D721Med (cell line): ENCODE results near the gene GDI2.
"Not testable (repeated sequence)": the region's sequence is repeated elsewhere in the genome, so short reads cannot be mapped to it uniquely, and the experiment has no call there.

Source experiments
- DNase-seq: peaks from one replicate; pipeline ENCODE4 v3.0.0; 2011; ENCODE audit warnings: low spot score; ENCODE audit not compliant: insufficient read length
- FAIRE-seq: peaks from 2 replicates; lab custom pipeline; 2011; peaks lifted over from hg19 to GRCh38; lab: Jason Lieb, UNC
- TF ChIP-seq, protein P1 (sequence below): IDR thresholded peaks from 2 replicates; pipeline ENCODE4 v1.5.1; 2012; ENCODE audit warnings: mild to moderate bottlenecking, control low read depth; ENCODE audit not compliant: insufficient read depth; ENCODE audit errors: missing control alignments

GDI2 gene

DNA sequence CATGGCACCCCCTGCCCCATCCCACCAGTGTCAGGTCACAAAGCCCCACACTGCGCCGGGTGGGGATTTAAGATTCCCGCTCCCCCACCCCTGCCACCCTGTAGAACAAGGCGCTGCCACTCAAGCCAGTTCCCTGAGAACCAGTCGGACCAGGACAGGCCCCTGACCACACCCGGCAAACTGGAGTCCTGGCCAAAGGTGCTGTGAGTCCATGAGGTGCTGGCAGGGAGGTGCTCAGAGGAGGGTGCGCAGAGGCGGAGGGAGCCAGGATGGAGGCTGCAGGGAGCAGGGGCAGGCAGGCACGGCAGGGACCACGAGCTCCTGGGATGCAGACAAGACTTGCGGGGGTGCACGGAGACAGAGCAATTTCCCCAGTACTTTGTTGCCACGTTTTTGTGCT is 19.7 kb upstream of the GDI2 start:
- no peak for DNase-seq
- TF ChIP-seq, protein P1, sequence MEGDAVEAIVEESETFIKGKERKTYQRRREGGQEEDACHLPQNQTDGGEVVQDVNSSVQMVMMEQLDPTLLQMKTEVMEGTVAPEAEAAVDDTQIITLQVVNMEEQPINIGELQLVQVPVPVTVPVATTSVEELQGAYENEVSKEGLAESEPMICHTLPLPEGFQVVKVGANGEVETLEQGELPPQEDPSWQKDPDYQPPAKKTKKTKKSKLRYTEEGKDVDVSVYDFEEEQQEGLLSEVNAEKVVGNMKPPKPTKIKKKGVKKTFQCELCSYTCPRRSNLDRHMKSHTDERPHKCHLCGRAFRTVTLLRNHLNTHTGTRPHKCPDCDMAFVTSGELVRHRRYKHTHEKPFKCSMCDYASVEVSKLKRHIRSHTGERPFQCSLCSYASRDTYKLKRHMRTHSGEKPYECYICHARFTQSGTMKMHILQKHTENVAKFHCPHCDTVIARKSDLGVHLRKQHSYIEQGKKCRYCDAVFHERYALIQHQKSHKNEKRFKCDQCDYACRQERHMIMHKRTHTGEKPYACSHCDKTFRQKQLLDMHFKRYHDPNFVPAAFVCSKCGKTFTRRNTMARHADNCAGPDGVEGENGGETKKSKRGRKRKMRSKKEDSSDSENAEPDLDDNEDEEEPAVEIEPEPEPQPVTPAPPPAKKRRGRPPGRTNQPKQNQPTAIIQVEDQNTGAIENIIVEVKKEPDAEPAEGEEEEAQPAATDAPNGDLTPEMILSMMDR = no peak
- no peak for FAIRE-seq

DNA sequence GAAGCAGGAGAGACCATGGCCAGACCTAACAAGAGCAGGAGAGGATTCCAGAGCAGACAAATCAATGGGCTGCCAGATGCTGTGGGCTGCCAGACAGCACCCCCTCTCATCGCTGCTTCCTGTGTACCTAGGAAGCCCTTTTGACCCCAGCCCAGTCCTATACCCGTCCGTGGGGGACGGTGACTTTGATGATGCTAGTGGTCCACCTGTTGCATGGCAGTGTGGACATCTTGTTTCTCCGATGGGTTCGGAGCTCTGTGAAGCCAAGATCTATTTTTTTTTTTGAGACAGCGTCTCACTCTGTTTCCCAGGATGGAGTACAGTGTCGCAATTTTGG is 18.2 kb upstream of the GDI2 start:
- TF ChIP-seq, protein P1 = no peak
- no peak for DNase-seq
- no peak for FAIRE-seq

DNA sequence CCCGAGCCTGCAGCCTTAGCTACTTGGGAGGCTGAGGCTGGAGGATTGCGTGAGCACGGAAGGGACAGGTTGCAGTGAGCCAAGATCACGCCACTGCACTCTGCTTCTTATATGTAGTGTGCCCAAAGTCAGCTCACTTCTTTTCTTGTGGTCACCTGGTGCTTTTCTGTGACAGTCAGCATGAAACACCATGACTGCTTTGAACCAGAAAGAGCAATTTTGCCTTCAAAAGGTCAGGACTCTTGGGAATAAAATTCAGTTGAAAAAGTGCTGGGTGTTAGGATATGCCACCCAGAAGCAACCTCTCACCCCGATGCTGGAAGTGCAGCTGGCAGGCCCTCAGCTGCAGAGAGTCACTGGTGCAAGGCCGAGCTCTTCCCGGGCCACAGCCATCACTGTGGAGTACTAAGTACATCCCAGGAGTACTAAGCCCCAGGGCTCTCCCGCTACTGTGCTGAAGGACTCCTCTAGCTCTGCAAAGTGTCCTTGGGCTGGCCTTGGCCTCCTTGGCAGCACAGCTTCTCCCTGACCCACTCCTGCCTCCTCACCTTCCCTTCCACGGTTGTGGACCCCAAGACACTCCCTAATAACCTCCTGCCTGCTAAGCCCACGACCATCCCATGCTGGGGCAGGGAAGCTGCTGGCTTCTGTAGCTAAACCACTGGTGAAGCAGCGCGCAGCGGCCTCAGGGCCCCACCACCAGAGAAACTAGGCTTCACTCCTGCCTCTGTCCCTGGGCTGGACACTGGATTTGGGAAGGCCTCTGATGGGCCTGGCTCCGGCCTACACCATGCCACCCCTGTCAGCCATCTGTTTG is 17.6 kb upstream of the GDI2 start:
- TF ChIP-seq, protein P1 = no peak
- DNase-seq = no peak
- FAIRE-seq = no peak

DNA sequence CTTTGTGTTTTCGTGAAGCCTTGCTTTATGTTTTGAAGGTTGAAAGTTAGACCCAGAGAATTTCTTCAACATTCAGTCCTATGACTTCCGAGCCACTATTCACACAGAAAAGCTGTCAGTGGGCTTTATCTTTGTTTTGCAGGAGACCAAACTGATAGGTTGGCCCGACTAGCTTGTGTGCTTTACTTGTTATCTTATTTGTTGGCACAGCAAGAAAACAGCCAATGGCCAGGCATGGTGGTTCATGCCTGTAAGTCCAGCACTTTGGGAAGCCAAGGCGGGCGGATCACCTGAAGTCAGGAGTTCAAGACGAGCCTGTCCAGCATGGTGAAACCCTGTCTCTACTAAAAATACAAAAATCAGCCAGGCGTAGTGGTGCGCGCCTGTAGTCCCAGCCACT is 16.0 kb upstream of the GDI2 start:
- TF ChIP-seq, protein P1 = no peak
- no peak for FAIRE-seq
- no peak for DNase-seq

DNA sequence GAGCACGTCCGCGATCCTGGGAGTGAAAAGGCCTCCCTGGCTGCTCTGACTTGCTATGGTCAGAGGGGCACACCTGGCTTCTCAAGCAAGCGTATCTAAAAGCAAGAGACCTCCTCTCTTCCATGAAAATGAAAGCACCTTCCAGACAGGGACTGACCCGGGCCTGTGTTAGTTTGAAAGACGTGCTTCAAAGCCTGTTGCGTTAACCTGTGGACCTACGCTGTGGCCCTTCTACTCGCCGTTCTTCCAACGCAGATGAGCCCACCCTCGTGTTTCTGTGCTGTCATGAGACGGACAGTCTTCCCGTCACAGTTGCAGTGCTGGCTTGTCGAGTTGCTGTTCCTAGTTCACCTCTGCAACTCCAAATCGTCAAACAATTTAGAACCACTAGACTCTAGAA is 15.5 kb upstream of the GDI2 start:
- TF ChIP-seq, protein P1 = no peak
- DNase-seq = no peak
- FAIRE-seq = no peak

DNA sequence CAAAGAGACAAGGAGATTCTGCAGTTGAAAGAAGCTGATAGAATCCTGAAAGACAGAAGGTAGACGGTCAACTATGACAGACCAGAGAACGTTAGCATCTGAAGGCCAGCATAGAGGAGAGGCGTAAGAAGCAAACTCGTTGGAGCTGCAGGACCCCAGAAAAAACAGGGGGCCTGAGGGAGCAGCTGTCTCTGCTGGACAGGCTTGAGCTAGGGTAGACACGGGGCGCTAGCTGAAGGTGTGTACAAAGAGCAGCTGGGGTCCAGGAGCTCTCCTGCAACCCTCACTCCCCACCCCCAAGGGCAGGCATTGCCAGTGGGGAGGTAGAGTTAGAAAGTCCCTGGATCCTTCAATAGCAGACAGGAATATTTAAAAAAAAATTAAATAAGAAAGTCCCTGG is 14.6 kb upstream of the GDI2 start:
- TF ChIP-seq, protein P1 = no peak
- no peak for DNase-seq
- FAIRE-seq = no peak

DNA sequence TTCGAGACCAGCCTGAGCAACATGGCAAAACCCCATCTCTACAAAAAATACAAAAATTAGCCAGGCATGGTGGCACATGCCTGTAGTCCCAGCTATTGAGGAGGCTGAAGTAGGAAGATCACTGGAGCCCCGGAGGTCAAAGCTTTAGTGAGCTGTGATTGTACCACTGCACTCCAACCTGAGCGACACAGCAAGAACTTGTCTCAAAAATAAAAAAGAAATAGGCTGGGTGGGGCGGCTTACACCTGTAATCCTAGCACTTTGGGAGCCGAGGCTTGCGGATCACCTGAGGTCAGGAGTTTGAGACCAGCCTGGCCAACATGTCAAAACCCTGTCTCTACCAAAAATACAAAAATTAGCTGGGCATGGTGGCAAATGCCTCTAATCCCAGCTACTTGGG is 13.3 kb upstream of the GDI2 start:
- DNase-seq = not testable (repeated sequence)

More for the DNA sequence above, 13.3 kb upstream of the GDI2 start:
- not testable (repeated sequence) for FAIRE-seq
